NCI-H1930 (cell line): ENCODE measurements around the gene P3H1.

ENCODE experiments used
- DNase-seq, 2 experiments: peaks; one replicate each; lab custom pipeline; 2025; lab: John Stamatoyannopoulos, UW

The P3H1 gene

DNA sequence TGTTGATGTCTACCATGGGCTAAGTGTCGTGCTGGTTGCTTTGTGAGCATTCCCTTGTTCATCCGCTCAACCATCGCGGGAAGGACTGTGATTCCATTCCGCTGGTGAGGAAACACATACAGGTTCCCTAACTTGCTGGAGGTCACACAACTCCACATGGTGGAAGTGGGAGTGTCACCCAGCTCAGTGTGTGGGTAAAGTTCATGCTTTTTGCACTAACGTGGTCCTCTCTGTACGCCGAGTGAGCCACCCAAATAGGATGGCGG lies 22.7 kb downstream of the P3H1 start:
- no peak for DNase-seq

GRCh38 chr1:42743317-42744147 lies 23.3 kb downstream of the P3H1 start:
- no peak for DNase-seq

DNA sequence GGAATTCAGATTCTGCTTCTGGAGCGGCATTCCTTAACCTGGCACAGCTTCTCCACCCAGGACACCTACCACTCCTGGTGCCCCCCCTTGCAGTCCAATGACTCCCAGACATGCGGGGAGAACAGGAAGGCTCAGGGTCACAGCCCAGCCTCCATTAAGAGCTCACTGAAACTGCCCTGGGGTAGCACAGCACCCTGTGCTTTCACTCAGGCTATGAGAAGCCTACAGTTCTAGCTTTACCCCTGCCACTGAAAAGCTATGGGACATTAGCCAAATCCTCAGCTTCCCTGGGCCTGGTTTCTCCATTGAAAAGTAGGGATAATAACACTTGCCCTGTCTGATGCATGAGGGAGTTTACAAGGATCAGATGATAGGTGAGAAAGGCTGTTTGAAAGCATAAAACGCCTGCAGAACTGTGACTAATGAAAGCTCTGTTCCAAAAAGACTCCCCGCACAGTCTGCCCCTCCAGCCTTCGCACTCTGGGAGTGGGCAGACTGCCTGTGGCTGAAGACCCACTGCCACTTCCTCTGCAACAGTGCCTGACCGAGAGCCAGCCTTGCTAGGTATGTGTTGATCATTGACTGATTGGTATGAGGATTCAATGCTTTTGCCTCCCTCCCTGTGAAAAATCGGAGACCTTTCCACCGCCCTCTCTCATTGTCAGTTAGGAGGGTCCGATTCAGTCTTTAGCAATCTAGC lies 24.1 kb downstream of the P3H1 start:
- no peak for DNase-seq

- DNase-seq = no peak
These were observed 24.7 kb downstream of the P3H1 start for GRCh38 chr1:42742141-42742540.

DNA sequence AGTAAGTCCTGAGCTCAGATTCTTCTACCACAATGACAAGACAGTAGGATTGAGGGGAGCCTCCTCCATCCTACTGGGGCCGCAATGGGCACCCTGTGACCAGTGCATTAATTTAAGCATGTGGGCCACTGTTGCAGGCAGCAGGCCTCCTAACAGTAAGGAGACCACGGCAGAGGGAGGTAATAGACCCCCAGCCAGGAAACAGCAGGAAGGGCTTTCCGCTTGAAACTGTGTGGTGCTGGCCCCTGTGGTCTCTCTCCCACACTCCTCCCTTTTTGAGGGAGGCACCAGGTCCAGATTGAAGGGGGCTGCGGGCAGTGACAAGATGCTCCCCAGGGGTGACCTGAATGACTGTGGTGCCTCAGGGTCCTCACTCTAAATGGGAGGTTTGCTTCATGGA lies 25.1 kb downstream of the P3H1 start:
- no peak for DNase-seq

GRCh38 chr1:42740851-42741580 lies 25.8 kb downstream of the P3H1 start:
- no peak for DNase-seq

DNA sequence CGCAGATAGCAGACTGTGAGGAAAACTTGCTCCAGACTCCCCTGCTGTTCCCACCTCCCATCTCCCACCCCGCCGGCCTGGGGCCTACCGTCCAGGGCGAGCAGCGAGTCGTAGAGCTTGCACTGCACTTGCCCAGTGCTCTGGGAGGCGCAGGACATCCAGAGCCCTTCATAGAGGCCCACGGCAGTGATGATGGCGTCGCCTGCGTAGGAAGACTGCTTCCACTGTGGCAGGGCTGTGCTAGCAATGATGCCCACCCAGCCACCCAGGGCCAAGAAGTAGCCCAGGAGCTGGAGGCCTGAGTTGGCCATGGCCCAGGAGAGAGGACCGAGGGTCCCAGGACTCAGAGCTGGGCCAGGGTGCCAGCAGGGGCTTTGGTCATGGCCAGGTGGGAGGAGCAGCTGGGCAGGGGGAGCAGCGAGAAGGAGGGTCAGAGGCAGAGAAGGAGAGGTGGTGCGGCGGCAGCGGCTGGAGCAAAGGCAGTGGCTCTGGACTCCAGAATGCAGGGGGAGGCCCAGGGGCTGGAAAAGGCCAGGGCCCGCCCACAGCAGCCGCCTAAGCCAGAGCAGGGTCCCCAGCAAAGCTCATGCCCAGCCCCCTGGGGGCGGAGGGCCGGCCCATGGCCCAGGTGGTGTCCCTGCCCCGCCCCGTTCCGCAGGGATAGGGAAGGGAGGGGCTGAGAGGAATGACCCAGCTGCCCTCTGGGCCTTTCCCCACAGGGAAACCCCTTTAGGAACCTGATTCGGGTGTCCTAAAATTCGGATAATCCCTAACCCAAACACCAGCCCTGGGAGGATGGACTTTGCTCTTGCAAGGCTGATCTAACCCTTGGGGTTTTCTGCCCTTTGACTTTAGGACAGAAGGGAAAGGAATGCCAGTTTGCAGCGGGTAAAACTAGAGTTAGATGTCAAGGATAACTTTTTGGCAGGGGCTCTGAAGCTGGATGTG lies 26.8 kb downstream of the P3H1 start, which contains the start of gene CLDN19:
CLDN19 (minus strand) TSS at position 484 of the 948 bp plus-strand sequence; CDS start at position 311, 173 bp downstream.
- no peak for DNase-seq

GRCh38 chr1:42738678-42739226 lies 28.1 kb downstream of the P3H1 start:
- DNase-seq = no peak

DNA sequence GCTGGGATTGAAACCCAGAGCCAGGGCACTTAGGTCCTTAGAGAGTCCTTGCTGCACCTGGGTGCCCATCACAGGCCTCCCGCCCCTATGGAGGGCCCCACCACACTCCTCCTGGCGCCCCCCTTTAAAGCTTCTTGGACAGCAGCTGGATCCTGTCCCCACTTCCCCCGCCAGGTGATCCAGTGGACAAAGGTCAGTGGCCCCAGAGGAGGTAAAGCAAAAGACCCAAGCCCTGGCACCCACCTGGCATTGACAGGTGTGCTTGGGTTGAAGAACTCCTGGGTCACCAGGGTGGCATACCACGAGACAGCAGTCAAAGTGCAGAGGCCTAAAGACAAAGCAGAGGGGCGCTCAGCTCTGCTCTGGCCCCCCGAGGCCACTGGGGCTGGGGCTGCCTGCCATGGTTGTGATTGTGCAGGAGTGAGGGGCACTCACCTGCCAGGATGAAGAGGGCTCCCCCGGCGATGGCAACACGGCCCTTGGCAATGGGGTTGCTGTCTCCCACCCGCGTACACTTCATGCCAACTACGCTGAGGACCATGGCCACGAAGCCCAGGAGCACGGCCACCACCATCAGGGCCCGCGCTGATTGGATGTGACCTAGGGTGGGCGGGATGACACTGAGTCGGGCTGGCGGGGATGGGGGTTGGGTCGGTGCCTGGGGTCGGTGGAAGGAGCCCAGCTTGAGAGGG lies 28.7 kb downstream of the P3H1 start:
- DNase-seq = no peak

GRCh38 chr1:42737257-42737656 lies 29.6 kb downstream of the P3H1 start:
- no peak for DNase-seq

DNA sequence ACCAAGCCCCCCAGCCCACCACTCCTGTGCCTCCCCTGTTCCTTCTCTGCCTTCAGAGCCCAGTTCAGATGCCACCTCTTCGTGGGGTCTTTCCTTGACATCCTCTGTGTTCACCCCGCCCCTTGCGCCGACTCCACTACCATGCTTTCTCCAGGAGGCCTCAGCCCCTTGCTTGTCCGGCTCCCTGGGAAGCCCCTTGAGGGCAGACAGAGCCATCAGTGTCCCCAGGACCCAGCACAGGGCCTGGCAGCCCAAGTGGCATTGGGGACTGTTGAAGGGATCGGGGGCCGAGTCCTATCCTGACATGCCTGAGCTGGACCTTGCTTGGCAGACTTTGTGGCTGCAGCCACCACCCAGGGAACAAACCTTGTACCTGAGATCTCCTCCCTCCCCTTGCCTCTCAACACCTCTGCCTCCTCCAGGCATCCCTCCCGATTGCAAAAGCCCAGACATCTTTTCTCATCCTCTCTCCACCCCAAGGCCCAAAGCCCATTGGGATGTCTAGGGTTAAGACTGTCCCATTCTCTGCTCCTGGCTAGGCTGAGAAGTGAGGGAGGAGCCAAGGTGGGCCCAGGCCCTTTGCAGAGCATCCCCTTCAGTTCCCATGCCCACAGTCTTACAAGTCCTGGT lies 30.1 kb downstream of the P3H1 start:
- no peak for DNase-seq

DNA sequence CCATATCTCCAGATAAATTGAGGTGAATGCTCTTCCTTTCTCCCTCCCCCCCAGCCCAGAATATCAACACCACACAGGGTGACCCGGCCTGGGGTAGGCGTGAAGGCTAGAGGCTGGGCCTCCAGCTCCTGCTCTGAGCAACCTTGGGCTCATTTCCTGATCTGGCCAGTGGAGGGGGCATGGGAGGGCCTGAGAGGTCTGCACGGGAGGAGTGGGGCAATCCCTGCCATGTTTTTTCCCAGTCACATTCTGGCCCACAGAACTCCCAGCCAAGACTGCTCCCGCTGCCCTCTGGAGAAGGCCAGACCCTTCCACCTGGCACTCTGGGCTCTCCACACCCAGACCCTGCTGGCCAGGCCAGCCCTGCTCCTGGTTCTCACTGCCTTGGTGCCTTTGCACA lies 30.7 kb downstream of the P3H1 start:
- no peak for DNase-seq

DNA sequence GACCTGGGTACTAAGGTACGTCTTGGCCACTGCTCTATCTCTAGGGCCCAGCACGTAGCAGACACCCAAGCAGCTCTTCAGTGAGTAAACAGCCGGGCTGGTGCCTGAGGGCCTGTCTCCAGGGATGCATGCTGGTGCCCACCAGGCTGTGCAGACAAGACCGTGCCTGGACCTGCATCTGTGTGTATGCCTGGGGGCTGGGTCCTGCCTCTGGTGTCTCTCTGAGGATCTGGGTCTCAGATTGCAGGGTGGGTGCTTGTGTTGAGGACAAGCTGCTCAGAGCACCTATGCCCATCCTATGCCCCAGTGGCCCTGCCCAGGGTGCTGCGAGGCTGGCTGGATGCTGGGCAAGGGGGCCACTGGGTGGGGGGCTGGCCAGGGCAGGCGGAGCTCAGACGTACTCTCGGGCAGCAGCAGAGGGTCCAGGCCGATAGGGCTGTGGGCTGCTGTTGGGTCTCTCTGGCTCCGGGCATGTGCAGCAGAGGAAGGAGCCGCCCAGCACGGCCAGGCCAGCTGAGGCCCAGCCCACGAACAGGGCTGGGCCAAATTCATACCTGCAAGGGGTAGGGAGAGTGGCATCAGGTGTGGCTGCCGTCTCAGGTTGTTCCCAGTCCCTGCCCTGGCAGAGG lies 31.2 kb downstream of the P3H1 start:
- no peak for DNase-seq

DNA sequence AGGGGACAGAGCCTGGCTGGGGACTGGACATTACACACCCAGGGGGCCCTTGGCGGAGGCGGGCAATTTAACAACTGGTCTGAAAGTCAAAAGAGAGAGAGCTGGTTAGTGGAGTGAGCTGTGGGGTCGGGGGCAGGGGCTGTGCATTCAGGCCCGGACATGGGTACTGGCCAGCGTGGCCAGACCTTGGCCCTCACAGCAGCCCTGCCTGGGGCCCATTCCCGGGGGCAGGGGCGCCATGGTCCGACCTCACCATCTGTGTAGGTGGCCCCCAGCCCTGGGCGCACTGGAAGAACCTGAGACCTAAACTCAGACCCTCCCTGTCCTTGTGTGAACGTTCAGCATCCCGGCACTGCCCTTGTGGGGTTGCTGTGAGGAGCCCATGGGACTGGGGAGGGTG lies 31.8 kb downstream of the P3H1 start:
- no peak for DNase-seq

DNA sequence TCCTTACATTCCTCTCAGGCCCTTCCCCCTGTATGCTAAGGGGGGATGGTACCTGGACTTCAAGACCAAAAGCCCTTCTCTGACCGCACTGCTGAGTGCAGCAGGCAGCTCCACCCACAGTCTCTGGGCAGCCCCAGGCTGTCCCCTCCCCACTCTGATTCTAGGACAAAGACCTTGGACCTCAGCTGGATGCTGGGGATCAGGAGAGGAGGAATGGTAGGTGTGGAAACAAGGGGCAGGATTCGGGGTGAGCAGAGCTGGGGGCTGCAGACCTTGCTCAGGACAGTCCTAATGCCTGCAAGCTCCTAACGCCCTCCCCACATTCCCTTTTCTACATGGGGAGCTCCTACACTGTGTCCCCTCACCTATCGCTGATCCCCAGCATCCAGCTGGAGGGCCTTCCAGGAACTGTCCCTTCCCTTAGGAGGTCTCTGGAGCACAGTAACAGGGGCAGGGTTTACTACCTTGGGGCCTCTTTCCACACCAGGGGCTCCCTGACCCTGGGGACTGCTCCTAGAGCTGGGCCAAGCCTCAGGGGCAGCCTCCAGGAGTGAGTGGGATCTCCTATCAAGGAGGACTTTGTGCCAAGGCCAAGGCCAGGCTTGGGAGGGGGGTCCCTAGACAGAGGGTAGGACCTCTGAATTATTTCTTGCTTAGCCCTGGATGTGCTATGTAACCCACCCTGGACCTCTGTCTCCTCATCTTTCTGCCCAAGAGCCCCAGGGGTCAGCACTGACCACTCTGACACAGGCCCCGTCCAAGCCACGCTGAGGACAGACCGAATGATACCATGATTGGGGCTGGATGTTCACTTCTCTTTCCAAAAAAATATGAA lies 32.4 kb downstream of the P3H1 start:
- no peak for DNase-seq

GRCh38 chr1:42733415-42734200 lies 33.2 kb downstream of the P3H1 start:
- DNase-seq = no peak

- DNase-seq = no peak
These were observed 34.6 kb downstream of the P3H1 start for GRCh38 chr1:42732126-42732680.

DNA sequence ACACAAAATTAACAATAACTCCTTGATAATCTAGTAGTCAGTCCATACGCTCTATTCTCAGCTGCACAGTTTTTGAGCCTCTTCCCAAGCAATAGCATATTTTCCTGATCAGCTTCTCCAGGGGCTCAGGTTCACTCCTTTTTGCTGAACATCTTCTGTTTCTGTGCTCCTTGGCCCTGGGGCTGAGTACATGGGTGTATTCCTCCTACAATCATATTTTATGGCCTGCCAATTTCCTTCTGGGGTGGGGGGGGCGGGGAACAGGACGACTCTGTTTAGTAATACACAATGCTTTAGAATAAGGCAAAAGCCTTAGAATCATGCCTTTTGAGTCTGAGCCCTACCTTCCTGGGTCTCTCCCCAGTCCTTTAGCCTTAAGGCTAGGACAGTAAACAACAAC lies 35.2 kb downstream of the P3H1 start:
- no peak for DNase-seq
